Neutrophil (primary cell): Measurements from ENCODE around the gene PARD3.

Experiments used
- H3K27ac ChIP-seq: fragments of 200-600 bp; sonication (generic); 2 replicates; pipeline ENCODE4 v1.5.1; 2016; ENCODE audit warnings: mild to moderate bottlenecking, moderate library complexity
- H3K27me3 ChIP-seq: fragments of 200-600 bp; sonication (generic); 2 replicates; pipeline ENCODE4 v1.6.0; 2016; ENCODE audit warnings: mild to moderate bottlenecking
- H3K36me3 ChIP-seq: fragments of 200-600 bp; sonication (generic); 2 replicates; pipeline ENCODE4 v1.5.1; 2017
- H3K4me1 ChIP-seq, 2 experiments: fragments of 200-600 bp in 1 of 2; sonication (generic) in 1 of 2; 1 replicate in 1 of 2; 2 replicates in 1 of 2; pipeline versions ENCODE4 v1.5.1 to v1.6.1; 2013 to 2016; ENCODE audit warnings: low read depth in 1 of 2, low read length in 1 of 2, mild to moderate bottlenecking in 1 of 2, moderate library complexity in 1 of 2; ENCODE audit not compliant: control insufficient read depth in 1 of 2, insufficient read depth in 1 of 2
- H3K4me3 ChIP-seq, 2 experiments: fragments of 200-600 bp in 1 of 2; sonication (generic) in 1 of 2; 1 replicate in 1 of 2; 2 replicates in 1 of 2; pipeline ENCODE4 v1.5.1; 2013 to 2016; ENCODE audit warnings: low read depth in 1 of 2, low read length in 1 of 2, mild to moderate bottlenecking in 1 of 2, moderate library complexity in 1 of 2
- H3K9me3 ChIP-seq: fragments of 200-600 bp; sonication (generic); 2 replicates; pipeline ENCODE4 v1.5.1; 2016
- TF ChIP-seq, protein P1 (sequence below): fragments of 200-600 bp; sonication (generic); IDR thresholded peaks from 2 replicates; pipeline ENCODE4 v1.5.1; 2016; ENCODE audit warnings: antibody characterized with exemption

The PARD3 gene

DNA sequence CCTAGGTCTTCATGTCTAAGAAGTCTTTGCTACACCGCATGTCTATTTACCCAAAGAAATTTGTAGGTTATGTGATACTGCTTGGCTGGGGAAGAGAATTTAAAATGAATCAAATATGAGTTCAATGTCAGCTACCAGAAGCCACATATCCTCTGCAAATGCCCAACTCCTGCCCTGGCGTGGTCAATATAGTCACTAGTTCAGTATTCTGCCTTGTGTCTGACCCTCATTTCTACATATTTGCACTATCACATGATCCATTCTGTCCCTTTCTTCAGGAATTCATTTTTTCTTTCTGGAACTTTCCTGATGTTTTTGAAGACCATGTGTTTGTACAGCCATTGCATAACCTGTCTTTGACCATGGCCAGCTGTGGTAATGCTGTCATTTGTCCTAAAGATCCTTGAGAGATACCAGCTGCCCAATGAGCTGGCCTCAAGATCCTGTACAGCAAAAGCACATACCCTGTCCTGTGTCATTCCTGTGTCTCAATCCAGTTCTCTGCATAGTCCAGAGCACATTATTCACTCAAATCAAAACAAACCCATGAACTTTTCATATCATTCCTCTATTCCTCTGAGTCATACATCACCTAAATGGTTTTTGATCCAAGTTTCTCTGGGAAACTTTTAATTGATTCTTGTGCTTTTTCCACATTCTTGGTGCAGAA, 524.5 kb downstream of the PARD3 start:
- no peaks in the 10 kb centered on the region for H3K36me3 ChIP-seq
- no peaks in the 10 kb centered on the region for H3K27me3 ChIP-seq
- H3K4me1 ChIP-seq = no peaks in the 10 kb centered on the region
- no peak overlapping the region for H3K27ac ChIP-seq
- no peaks in the 10 kb centered on the region for H3K9me3 ChIP-seq
- no peak overlapping the region for H3K4me3 ChIP-seq
- TF ChIP-seq, protein P1, sequence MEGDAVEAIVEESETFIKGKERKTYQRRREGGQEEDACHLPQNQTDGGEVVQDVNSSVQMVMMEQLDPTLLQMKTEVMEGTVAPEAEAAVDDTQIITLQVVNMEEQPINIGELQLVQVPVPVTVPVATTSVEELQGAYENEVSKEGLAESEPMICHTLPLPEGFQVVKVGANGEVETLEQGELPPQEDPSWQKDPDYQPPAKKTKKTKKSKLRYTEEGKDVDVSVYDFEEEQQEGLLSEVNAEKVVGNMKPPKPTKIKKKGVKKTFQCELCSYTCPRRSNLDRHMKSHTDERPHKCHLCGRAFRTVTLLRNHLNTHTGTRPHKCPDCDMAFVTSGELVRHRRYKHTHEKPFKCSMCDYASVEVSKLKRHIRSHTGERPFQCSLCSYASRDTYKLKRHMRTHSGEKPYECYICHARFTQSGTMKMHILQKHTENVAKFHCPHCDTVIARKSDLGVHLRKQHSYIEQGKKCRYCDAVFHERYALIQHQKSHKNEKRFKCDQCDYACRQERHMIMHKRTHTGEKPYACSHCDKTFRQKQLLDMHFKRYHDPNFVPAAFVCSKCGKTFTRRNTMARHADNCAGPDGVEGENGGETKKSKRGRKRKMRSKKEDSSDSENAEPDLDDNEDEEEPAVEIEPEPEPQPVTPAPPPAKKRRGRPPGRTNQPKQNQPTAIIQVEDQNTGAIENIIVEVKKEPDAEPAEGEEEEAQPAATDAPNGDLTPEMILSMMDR = no peak

DNA sequence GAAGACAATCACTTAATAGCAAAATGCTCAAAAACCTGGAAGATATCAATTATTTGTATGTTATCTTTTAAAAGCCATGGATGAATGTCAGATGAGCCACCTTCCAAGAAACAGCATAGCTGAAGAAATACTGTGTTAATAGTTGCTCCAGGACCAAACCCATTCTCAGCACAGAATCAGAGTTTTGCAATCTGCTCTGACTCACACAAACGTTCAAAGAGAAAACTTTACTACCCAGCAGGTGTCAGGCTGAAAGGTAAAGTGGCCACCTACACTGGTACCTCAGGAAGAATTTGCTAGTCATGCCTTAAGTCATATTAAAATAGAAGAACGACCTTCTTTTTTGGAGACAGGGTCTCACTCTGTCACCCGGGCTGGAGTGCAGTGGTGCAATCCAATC, 526.5 kb downstream of the PARD3 start:
- H3K4me1 ChIP-seq = no peaks in the 10 kb centered on the region
- H3K9me3 ChIP-seq = no peaks in the 10 kb centered on the region
- TF ChIP-seq, protein P1 = no peak
- H3K27ac ChIP-seq = no peak overlapping the region
- no peak overlapping the region for H3K4me3 ChIP-seq
- no peaks in the 10 kb centered on the region for H3K27me3 ChIP-seq
- no peaks in the 10 kb centered on the region for H3K36me3 ChIP-seq

DNA sequence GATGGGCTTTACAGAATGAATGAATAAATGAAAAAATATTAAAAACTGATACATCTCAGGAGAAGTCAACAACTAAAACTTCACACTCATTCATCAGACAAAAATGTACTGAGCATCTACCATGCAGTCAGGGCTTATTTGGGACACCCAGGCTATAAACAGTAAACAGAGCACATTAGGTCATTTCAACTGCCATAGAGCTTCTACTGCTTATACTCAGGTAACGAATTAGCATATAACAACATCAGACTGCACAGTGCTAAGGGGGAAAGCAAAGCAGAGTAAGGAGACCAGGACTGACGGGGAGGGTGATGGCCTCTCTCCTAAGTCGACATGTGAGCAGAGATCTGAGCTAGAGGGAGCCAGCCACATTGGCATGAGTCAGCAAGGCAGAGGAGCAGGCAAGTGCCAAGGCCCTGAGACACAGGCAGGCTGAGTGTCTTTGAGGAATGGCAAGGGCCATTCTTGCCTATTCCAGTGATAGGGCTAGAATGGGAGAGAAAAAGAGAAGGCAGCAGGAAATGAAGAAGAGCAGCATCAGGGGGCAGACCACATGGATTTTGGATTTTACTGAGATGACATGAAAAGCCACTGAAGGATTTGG, 528.9 kb downstream of the PARD3 start:
- no peak overlapping the region for H3K4me3 ChIP-seq
- H3K9me3 ChIP-seq = no peaks in the 10 kb centered on the region
- no peaks in the 10 kb centered on the region for H3K36me3 ChIP-seq
- TF ChIP-seq, protein P1 = no peak
- no peaks in the 10 kb centered on the region for H3K4me1 ChIP-seq
- no peaks in the 10 kb centered on the region for H3K27me3 ChIP-seq
- H3K27ac ChIP-seq = no peak overlapping the region

DNA sequence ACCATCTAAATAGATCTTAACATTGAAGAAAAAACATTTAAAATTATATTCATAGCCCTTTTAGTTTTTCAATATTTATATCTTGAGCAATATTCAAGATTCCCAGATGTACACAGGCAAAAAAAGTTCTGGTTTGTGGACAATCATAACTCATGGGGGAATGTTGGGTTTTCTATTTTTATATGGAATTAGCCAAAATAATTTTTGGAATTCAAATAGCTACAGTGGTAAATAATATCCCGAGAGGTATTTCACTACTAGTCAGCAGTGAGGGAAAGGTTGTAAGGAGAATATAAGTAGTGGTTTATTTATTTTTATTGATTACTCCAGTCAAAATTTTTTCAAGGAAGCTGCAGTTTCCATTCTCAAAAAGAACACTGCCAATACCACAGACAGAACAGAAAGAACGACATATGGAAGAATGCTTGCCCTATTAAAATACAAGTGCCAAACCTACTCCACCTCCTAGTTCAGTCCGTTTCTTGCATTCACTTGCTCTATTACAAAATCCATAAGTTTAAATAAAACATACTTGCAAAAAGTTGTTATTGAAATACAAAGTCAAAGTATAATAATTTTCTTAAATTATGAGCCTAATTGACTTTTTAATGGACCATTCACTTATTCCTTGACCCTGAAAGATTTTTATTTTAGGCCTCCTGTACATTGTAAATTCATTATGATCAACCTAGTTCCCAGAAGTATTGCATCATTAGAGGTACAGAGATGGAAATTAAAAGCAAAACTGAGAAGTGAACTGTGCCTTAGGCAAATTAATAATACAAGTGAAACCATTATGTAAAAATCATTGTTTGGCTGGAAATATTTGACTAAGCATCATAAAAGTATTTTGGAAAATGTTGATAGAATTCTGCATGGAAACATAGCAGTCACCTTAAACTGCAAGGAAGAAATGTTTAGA, 533.2 kb downstream of the PARD3 start:
- TF ChIP-seq, protein P1 = no peak
- no peak overlapping the region for H3K27ac ChIP-seq

DNA sequence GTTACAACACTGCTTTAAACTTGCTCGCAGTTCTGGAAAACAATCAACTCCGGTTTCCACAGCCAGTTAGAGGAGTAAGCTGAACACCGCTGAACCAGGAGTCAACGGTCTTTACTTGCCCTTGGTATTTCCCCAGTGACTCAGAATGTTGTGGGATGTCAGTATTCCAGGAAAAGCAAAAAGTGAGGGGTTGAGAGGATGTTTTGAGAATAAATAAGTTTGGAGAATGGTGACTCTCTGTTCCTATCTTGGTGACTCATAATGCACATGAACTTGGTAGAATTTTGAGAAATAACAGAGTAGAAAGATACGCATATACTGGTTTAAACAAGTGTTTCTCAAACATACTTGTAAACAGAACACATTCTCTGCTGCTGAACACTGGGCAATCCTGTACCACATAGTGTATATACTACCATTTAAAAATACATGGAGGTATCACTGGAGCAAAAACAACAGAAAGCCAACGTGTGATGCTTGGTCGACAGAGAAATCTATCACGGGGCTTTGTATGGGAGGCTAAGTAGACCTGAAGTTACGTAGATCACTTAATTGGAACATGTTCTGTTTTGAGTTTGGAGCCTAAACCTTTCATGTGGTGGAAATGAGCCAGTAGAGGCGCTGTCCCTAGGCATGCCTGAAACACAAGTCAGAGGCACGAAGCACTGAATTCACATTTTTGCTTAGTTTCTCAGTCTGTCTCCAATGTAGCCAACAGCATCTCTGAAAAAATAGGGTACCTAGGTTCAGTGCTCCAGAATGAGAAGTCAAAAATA, 534.3 kb downstream of the PARD3 start:
- TF ChIP-seq, protein P1 = no peak
- Histone ChIP-seq H3K36me3 (no peaks in the 10 kb centered on the region), H3K27me3 (no peaks in the 10 kb centered on the region), H3K27ac (no peak overlapping the region), H3K4me3 (no peak overlapping the region), H3K9me3 (no peaks in the 10 kb centered on the region), H3K4me1 (no peaks in the 10 kb centered on the region)

More for the DNA sequence above, 533.2 kb downstream of the PARD3 start:
- H3K27me3 ChIP-seq = no peaks in the 10 kb centered on the region
- no peaks in the 10 kb centered on the region for H3K4me1 ChIP-seq
- no peaks in the 10 kb centered on the region for H3K9me3 ChIP-seq
- no peak overlapping the region for H3K4me3 ChIP-seq
- H3K36me3 ChIP-seq = no peaks in the 10 kb centered on the region
